HCT116 (cell line): ENCODE results near the gene FUCA2.

Source experiments
- CTCF ChIP-seq, 3 experiments: fragments of 200-600 bp in 1 of 3; sonication (generic) in 1 of 3; IDR thresholded peaks in 2 of 3; conservative IDR thresholded peaks in 1 of 3; 2 replicates each; pipeline ENCODE4 v1.5.1; 2012 to 2017; ENCODE audit warnings: low read depth in 2 of 3, low read length in 2 of 3, antibody characterized with exemption in 1 of 3, borderline replicate concordance in 1 of 3, control low read depth in 1 of 3, mild to moderate bottlenecking in 1 of 3, mixed read lengths in 1 of 3, mixed run types in 1 of 3, moderate library complexity in 1 of 3; ENCODE audit not compliant: insufficient read depth in 1 of 3
- EZH2 ChIP-seq: fragments of 200-600 bp; sonication (generic); IDR thresholded peaks from 2 replicates; pipeline ENCODE4 v1.6.1; 2017; ENCODE audit warnings: antibody characterized with exemption, mixed run types
- EZH2phosphoT487 ChIP-seq: fragments of 200-600 bp; IDR thresholded peaks from 2 replicates; pipeline ENCODE4 v1.6.1; 2018; ENCODE audit warnings: antibody characterized with exemption, borderline replicate concordance
- FOSL1 ChIP-seq: IDR thresholded peaks from 2 replicates; pipeline ENCODE4 v1.6.1; 2012; ENCODE audit warnings: low read depth
- MAX ChIP-seq: IDR thresholded peaks from 2 replicates; pipeline ENCODE4 v1.6.1; 2012
- POLR2AphosphoS5 ChIP-seq: IDR thresholded peaks from 2 replicates; pipeline ENCODE4 v1.6.1; 2011; ENCODE audit warnings: mild to moderate bottlenecking, low read depth, low read length, moderate library complexity
- RAD21 ChIP-seq: IDR thresholded peaks from 2 replicates; pipeline ENCODE4 v1.6.1; 2012; ENCODE audit warnings: low read depth, mild to moderate bottlenecking
- REST ChIP-seq: IDR thresholded peaks from 2 replicates; pipeline ENCODE4 v1.6.1; 2012; ENCODE audit warnings: low read depth
- SIN3A ChIP-seq: IDR thresholded peaks from 2 replicates; pipeline ENCODE4 v1.6.1; 2012; ENCODE audit warnings: low read depth
- SP1 ChIP-seq: IDR thresholded peaks from 2 replicates; pipeline ENCODE4 v1.6.1; 2012; ENCODE audit warnings: low read depth
- SRF ChIP-seq: IDR thresholded peaks from 2 replicates; pipeline ENCODE4 v1.6.1; 2012; ENCODE audit warnings: low read depth
- YY1 ChIP-seq: IDR thresholded peaks from 2 replicates; pipeline ENCODE4 v1.6.1; 2011; ENCODE audit warnings: low read length, low read depth, moderate library complexity, mild to moderate bottlenecking; ENCODE audit not compliant: insufficient replicate concordance; ENCODE audit errors: extremely low read depth
- ZFX ChIP-seq: fragments of 450-650 bp; IDR thresholded peaks from 2 replicates; pipeline ENCODE4 v1.6.1; 2017

- TF ChIP-seq ZFX: no peak
- TF ChIP-seq MAX: no peak
- no peak for TF ChIP-seq POLR2AphosphoS5
- TF ChIP-seq CTCF (IDR thresholded peaks at IDR 0.05 in 2 of 3, conservative IDR thresholded peaks at IDR 0.05 in 1 of 3; ENCODE audit: borderline replicate concordance in 1 of 3, insufficient read depth in 1 of 3, low read depth in 2 of 3, low read length in 2 of 3): no peak
- TF ChIP-seq EZH2: no peak
- TF ChIP-seq SRF: no peak
- no peak for TF ChIP-seq EZH2phosphoT487
- TF ChIP-seq SIN3A: no peak
- no peak for TF ChIP-seq REST
- no peak for TF ChIP-seq FOSL1
- no peak for TF ChIP-seq SP1
- no peak for TF ChIP-seq RAD21
- TF ChIP-seq YY1: no peak
Measured at GRCh38 chr6:143543435-143543834, 31.9 kb upstream of the FUCA2 start.
